ENCODE results near the gene ADGRG4.
"Not testable (repeated sequence)": the region's sequence is repeated elsewhere in the genome, so short reads cannot be mapped to it uniquely, and the experiment has no call there.

ADGRG4 gene, protein sequence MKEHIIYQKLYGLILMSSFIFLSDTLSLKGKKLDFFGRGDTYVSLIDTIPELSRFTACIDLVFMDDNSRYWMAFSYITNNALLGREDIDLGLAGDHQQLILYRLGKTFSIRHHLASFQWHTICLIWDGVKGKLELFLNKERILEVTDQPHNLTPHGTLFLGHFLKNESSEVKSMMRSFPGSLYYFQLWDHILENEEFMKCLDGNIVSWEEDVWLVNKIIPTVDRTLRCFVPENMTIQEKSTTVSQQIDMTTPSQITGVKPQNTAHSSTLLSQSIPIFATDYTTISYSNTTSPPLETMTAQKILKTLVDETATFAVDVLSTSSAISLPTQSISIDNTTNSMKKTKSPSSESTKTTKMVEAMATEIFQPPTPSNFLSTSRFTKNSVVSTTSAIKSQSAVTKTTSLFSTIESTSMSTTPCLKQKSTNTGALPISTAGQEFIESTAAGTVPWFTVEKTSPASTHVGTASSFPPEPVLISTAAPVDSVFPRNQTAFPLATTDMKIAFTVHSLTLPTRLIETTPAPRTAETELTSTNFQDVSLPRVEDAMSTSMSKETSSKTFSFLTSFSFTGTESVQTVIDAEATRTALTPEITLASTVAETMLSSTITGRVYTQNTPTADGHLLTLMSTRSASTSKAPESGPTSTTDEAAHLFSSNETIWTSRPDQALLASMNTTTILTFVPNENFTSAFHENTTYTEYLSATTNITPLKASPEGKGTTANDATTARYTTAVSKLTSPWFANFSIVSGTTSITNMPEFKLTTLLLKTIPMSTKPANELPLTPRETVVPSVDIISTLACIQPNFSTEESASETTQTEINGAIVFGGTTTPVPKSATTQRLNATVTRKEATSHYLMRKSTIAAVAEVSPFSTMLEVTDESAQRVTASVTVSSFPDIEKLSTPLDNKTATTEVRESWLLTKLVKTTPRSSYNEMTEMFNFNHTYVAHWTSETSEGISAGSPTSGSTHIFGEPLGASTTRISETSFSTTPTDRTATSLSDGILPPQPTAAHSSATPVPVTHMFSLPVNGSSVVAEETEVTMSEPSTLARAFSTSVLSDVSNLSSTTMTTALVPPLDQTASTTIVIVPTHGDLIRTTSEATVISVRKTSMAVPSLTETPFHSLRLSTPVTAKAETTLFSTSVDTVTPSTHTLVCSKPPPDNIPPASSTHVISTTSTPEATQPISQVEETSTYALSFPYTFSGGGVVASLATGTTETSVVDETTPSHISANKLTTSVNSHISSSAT (N-terminal part only)

DNA sequence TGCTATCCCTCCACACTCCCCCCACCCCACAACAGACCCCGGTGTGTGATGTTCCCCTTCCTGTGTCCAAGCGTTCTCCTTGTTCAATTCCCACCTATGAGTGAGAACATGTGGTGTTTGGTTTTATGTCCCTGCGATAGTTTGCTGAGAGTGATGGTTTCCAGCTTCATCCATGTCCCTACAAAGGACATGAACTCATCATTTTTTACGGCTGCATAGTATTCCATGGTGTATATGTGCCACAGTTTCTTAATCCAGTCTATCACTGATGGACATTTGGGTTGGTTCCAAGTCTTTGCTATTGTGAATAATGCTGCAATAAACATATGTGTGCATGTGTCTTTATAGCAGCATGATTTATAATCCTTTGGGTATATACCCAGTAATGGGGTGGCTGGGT is at the start of gene ADGRG4:
Gene ADGRG4 (plus strand): TSS at position 243 of the 400 bp plus-strand sequence. CDS start 7,815 bp downstream, outside the sequence.
- not testable (repeated sequence) for DNase-seq (ENCODE audit: low read depth, low spot score)

DNA sequence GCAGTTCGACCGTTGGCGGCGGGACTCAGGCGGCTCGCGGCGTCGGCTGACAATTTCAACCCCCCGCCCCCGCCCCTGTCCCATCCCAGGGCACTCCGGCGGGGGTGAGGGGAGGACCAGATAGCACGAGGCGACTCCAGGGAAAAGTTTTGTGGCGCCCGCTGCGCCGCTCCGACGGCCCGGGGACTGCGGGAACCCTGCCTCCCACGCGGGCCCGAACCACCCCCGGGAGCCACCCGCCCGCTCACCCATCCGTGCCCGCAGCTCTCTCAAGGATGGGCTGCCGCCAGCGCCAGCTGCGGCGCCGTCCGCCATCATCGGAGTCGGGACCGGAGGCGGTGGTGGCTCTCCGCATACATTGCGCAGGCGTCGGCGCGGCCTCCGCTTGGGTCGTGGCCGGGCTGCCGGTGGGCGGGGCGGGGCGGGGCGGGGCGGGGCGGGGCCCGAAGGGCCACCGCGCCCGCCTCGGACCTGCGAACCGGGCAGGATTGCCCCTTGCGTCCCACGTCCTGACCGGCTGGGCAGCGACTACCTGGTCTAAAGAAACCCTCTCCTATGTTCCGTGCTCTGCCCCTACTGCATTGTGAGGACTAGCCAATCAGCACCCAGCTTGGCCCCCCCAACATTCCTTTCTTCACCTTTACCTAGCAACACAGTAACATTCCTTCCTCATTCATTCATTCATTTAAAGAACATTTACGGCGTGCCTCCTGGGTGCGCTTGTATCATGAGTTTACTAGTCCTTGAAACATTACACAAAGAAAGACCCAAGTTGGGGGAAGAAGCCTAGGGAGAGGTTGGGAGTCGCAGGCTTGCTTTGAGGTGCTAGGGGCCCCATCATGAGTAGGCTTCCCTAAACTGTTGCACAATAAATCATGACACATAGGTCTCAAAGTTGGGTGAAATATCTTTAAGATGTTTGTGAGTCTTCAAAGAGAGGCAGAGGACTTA is 49.4 kb upstream of the ADGRG4 start, which contains the start of gene MAP7D3:
Gene MAP7D3 (minus strand): TSS at position 360 of the 951 bp plus-strand sequence. CDS start 42 bp downstream, at position 318.
- no peak for DNase-seq (ENCODE audit: low read depth, low spot score)

DNA sequence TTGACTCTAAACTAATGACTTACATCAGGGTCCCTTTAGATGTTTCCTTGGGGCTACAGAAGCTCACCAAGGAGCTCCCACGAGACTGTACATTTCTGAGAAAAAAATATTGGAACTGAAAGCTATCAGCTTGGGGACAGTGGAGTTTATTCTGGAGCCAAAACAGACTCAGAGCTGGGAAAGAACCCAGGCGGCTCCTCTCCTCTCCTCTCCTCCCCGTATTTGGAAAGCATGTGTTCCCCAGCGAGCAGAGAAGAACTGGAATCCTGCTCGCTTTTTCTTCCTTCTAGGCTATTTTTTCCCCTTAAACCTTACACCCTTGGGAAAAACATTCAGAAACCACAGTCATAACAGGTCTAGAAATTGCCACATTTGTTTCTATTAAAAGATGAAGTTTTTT is 45.2 kb upstream of the ADGRG4 start:
- no peak for DNase-seq (ENCODE audit: low read depth, low spot score)

DNA sequence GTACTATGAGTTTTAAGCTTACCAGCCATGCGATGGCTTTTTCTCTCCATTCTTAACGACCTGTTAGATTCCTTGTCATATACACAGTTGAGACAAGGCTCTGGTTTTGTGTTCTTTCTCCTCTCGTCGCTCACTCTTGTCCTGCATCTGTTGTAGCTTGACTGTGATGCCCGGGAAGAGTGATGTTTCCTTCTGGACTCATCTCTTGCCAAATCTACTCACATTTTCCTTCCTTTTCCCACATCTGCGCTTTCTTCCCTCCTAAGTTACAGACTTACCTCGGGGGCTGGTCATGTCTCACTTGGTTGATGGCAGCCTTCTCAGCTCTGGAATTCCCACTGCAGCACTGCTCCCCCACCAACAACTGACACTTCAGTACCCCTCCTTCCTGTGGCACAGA is 44.7 kb upstream of the ADGRG4 start:
- no peak for DNase-seq (ENCODE audit: low read depth, low spot score)

DNA sequence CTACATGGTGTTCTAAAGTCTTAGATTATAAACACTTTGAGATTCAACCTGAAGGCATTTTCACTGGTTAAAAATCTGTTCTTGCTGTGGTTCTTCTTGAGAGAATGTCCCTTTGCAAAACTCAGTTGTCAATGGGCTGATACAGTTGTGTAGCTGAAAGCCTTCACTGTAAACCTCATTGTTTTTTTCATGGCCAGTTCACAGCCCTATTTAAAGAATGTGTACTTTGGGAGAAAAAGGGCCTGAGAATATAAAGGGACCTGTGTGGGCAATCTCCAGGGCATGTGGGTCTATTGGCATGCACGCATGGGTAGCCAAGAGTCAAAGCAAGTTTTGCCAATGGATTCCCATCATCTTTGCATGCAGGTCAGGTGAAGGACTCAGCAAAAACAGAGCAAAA is 41.8 kb upstream of the ADGRG4 start:
- DNase-seq (ENCODE audit: low read depth, low spot score) = no peak

DNA sequence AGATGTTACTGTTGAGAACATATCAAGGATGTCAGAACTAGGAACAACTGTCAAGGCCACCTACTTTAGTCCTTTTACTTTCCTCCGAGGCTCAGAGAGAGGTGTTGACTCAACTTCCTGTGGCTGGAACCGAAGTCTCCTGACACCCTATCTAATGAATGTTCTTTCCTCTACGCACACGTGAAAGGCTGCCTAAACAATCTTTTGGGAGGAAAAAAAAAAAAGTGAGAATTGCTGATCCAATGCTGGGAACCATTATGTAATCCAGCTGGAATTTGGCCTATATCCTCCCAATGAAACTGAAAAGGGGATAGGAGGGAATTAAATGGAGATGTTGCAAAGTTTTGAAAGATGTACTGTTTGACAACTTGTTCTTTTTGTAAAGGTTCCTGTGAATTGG is 41.2 kb upstream of the ADGRG4 start:
- DNase-seq (ENCODE audit: low read depth, low spot score) = no peak

DNA sequence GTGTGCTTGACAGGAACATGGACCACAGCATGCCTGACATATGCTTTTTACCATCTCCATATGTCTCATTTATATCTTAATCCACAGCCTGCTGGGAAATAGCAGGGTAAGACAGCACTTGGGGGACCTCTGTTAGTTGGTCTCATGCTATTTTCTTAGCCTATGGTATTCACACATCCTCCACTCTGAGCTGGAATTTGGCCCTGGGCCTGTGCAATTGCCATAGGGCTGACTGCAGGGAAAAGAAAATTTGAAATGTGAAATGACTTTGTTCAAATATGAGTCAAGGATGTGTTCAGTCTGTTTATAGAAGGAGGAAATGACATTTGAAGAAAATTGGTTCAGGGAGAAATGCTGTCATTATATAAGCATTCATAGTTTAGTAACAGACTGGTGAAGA is 40.0 kb upstream of the ADGRG4 start:
- DNase-seq (ENCODE audit: low read depth, low spot score) = no peak

DNA sequence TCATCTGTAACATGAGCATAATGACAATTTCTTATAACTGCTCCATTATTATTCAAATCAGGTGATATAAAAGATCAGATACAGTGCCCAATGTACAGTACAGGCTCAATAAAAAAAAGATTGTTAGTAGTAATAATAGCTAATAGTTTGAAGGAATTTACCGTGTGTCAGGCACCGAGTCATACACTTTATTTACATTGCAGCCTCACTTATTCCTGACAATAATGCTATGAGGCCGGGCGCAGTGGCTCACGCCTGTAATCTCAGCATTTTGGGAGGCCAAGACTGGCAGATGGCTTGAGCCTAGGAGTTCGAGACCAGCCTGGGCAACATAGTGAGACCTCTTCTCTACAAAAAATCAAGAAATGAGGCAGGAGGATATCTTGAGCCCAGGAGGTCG is 39.4 kb upstream of the ADGRG4 start:
- no peak for DNase-seq (ENCODE audit: low read depth, low spot score)

DNA sequence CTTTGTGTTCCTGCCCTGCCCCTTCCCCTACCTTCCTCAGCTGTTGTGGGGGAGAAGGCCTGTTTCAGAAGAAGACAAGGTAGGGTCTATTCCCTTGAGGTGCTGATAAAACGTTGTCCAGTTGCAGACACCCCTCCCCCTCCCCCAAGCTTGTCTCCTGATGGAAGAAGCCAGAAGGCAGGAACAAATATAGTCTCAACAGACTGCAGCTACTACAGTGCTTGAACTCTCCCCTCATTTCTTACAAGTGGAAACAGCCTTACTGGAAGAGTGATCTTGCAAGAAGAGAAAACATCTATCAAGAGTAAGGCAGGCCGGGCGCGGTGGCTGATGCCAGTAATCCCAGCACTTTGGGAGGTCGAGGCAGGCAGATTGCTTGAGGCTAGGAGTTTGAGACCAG is 38.5 kb upstream of the ADGRG4 start:
- no peak for DNase-seq (ENCODE audit: low read depth, low spot score)

DNA sequence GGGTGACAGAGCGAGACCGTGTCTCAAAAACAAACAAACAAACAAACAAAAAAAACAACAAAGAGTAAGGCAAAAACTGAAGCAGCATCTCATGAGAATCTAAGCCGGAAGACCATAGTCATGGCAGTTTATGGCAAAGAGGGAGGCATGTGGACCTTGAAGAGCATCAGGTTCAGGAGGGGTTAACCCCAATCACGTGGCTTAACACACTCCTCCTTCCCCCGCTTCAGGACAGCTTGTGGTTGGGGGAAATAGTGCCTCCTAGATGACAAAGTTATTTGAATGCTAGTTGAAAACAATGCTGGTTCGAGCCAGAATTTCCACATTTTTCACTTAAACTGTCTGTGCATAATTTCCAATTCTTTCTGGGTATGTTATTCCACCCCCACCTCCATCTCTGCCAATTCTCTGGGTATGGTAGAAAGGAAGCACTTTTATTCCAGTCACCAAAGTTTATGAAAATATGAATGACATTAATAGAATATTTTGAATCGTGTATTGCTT is 37.9 kb upstream of the ADGRG4 start:
- no peak for DNase-seq (ENCODE audit: low read depth, low spot score)

DNA sequence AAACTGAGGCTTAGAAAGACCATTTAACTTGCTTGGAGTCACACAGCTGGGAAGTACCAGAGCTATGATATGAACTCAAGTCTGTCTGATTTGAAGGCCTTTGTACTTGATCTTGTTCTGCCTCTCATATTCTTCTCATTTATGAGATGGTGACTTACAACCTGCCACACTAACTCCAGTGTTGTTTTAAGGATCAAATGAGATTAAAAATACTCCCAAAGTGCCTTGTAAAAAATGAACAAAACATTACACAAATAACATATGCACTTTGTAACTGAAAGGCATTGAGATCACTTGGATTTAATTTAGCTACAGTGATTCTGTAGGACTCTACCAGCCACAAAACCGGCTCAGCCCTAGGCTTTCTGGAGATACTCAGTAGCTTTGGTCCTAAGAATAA is 33.9 kb upstream of the ADGRG4 start:
- DNase-seq (ENCODE audit: low read depth, low spot score) = no peak

DNA sequence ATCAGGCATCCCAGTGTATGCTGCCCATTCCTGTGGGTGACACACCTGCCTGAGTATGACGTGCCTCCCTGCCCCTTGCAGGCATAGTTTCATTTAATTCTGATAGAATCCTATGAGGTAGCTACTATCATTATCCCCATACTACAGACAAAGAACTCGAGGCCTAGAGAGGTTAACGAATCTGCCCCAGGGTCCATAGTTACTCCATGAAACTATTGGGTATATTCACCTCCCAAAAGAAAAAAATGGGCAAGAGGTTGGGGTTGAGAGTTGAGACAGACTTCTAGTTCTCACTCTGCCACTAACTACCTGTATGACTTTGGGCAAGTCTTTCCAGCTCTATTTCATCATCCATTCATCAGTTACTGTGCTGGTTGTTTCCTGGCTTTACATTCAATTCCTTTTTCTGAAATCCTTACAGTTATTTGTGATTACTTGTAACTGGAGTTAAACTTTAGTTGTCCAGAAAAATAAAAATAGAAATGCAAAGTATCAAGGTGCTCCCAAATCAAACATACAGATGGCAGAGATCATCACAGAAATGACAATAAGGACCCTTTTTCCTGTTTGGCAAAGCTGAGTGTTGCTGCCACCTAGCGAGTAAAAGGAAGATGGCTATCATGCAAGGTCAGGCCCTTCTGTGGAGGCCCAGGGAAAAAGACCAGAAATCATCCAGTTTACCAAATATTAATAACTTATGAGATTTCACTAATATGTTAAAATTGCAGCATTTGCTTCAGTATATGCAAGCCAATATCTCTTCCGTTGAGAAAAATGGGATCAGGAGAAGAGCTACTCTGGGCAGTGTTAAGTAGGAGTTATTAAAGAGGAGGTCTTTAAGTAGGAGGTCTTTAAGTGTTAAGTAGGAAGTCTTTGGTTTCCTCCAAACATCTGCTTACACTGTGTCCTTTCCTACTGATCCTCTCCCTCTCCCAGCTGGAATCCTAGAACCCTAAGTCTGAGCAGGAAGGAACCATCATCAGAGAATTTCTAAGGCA is 32.4 kb upstream of the ADGRG4 start:
- no peak for DNase-seq (ENCODE audit: low read depth, low spot score)

DNA sequence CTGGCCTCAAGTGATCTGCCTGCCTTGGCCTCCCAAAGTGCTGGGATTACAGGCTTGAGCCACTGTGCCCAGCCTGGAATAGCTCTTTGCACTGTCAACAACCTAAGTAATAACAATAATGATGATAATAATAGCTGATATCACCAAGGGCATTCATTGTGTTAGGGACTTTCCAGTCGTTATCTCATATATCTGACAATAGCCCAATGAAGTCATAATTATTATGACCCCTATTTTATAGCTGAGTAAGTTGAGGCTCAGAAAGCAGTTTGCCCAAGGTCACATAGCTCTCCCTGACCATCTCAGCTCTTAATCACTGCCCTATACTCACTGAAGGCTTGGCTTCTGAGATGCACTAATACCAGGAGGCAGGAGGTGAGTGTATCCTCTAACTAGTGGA is 30.8 kb upstream of the ADGRG4 start:
- no peak for DNase-seq (ENCODE audit: low read depth, low spot score)

DNA sequence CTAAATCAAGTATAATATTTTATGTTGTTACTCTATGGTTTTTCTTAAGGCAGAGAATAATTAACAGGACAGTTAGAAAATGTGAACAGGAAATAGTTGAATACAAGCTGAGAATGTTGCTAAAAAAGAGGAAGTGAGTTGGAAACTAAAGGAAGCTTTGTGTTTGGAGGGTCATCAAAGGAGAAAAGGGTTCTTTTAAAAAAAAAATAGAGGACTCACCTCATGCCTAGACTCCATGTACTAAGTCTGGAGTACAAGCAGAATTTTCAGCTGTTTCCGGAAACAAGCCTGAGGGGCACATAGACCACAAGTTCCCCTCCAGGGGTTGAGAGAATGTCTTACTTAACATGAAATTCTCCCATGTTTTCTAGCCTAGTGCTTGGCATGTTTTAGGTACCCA is 29.5 kb upstream of the ADGRG4 start:
- no peak for DNase-seq (ENCODE audit: low read depth, low spot score)

DNA sequence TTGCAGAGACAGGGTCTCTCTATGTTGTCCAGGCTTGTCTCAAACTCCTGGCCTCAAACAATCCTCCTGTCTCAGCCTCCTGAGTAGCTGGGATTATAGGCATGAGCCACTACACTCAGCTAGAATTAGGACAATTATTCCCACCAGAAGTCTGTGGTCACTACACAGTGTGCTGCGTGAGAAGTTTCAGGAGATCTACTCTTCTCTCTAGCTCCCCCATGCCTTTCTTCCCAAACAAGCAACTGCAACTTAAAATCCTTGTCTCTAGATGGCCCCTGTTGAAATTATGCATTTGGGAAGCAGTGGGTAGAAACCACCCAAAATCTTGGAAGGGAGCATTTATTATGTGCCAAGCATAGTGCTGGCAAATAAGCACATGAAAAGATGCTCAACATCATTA is 28.4 kb upstream of the ADGRG4 start:
- DNase-seq (ENCODE audit: low read depth, low spot score) = no peak

DNA sequence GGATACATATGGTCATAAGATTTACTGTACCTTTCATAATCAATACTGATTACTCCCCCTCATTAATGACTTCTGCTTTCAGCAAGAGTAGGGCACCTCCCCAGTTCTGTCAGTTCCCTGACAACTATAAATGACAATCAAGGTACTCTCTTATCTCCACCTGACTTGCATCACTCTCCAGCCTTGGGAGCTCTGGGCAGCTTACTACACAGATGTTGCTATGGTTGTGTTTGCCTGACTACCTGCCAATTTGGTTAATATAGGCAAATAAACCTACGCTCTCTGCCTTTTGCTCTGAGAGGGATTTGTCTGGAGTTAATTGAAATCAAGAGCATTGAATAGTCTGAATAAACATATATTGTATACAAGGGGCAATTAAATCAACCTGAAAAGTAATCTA is 26.8 kb upstream of the ADGRG4 start:
- no peak for DNase-seq (ENCODE audit: low read depth, low spot score)

DNA sequence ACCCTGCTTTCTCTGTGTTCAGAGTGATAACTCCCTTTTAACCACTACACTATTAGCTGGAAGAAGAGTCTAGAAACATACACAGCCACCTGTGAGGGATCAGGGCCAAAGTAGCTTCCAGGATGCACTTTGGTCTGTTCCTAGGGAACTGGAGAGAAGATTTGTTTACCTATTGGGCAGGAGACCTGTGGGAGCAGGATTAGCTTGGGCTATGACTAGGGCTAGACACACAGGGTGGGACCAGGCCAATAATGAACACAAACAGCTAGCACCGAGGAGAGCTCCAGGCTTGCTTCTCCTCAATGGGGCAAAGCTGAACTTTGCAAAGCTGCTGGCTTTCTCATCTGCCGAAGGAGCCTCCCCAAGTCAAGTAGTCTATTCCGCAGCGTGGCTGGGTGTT is 25.2 kb upstream of the ADGRG4 start:
- DNase-seq (ENCODE audit: low read depth, low spot score) = no peak

DNA sequence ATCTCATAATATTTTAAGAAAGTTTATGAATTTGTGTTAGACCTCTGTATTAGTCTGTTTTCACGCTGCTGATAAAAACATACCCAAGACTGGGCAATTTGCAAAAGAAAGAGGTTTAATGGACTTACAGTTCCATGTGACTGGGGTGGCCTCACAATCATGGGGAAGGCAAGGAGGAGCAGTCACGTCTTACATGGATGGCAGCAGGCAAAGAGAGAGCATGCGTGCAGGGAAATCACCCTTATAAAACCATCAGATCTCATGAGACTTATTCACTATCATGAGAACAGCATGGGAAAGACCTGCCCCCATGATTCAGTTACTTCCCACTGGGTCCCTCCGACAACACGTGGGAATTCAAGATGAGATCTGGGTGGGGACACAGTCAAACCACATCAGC is 14.4 kb upstream of the ADGRG4 start:
- not testable (repeated sequence) for DNase-seq (ENCODE audit: low read depth, low spot score)

DNA sequence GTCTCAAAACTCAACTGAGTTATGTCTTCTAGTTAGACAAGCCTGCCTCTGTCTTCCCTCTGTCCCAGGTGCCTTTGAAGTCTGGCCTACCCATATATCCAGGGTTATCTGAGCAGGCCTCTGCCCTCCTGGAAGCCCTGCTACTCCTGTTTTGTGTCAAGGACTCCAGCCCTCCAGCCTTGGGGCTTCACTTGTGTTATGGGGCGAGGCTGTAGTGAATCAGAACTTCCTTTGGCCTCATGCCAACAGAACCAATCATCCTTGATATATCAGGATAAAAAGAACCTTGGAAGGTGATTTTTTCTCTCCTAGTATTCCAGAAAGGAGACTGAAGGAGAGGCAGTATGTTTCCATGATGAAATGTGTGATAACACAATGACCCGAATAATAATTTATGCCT is 8.9 kb upstream of the ADGRG4 start:
- no peak for DNase-seq (ENCODE audit: low read depth, low spot score)

Data from brain pericyte (primary cell).